Activated CD8-positive, alpha-beta T cell treated with anti-CD3 and anti-CD28 coated beads for 36 hours (primary cell): ENCODE data around the gene ZFYVE19. TPM values are rescaled to one million over a fixed set of nuclear protein-coding genes. Genes with fewer than 3 reads are reported as not detected.

Experiments
- ATAC-seq: fragments of 200-7000 bp; cut with Tn5 transposase; one replicate; pipeline ENCODE4 v1.10.0; 2021; ENCODE audit warnings: mild to moderate bottlenecking, moderate library complexity
- CTCF ChIA-PET: fragments of 350-600 bp; sonication (Branson Sonifier 250); formaldehyde crosslinking; loops from one replicate; lab custom pipeline; 2021; ENCODE audit warnings: antibody characterized with exemption; lab: Charles Lee
- POLR2A ChIA-PET: fragments of 350-600 bp; sonication (Branson Sonifier 250); formaldehyde crosslinking; loops from one replicate; lab custom pipeline; 2021; ENCODE audit warnings: antibody characterized with exemption; lab: Charles Lee
- DNase-seq: peaks from one replicate; pipeline ENCODE4 v3.0.0-alpha.2; 2020
- H3K27ac Mint-ChIP-seq: one replicate; pipeline ENCODE4 v1.8.0; 2021; ENCODE audit warnings: mild to moderate bottlenecking, mixed read lengths
- H3K27me3 Mint-ChIP-seq: one replicate; pipeline ENCODE4 v1.8.0; 2021; ENCODE audit warnings: mixed read lengths
- H3K36me3 Mint-ChIP-seq: one replicate; pipeline ENCODE4 v1.8.0; 2021; ENCODE audit warnings: low read depth, mixed read lengths
- H3K4me1 Mint-ChIP-seq: one replicate; pipeline ENCODE4 v1.8.0; 2021; ENCODE audit warnings: low read depth, mixed read lengths
- H3K4me3 Mint-ChIP-seq: one replicate; pipeline ENCODE4 v1.8.0; 2021; ENCODE audit warnings: mild to moderate bottlenecking, moderate library complexity, mixed read lengths
- H3K9me3 Mint-ChIP-seq: one replicate; pipeline ENCODE4 v1.8.0; 2021; ENCODE audit warnings: mixed read lengths
- CTCF ChIP-seq: fragments of 200-600 bp; IDR thresholded peaks from one replicate; pipeline ENCODE4 v1.8.0; 2022; ENCODE audit warnings: antibody characterized with exemption, mild to moderate bottlenecking
- intact Hi-C: fragments of 100-400 bp; cut with micrococcal nuclease; formaldehyde crosslinking; loops from one replicate; pipeline ENCODE4 v1.10.0; 2022
- total RNA-seq, 2 experiments: library from RNA; stranded (reverse); gene quantifications; one replicate each; pipeline ENCODE4 v1.2.3, GENCODE V29; 2021

Gene ZFYVE19
- total RNA-seq, 2 experiments from 2014 or later: 20.1 to 22.7 TPM

DNA sequence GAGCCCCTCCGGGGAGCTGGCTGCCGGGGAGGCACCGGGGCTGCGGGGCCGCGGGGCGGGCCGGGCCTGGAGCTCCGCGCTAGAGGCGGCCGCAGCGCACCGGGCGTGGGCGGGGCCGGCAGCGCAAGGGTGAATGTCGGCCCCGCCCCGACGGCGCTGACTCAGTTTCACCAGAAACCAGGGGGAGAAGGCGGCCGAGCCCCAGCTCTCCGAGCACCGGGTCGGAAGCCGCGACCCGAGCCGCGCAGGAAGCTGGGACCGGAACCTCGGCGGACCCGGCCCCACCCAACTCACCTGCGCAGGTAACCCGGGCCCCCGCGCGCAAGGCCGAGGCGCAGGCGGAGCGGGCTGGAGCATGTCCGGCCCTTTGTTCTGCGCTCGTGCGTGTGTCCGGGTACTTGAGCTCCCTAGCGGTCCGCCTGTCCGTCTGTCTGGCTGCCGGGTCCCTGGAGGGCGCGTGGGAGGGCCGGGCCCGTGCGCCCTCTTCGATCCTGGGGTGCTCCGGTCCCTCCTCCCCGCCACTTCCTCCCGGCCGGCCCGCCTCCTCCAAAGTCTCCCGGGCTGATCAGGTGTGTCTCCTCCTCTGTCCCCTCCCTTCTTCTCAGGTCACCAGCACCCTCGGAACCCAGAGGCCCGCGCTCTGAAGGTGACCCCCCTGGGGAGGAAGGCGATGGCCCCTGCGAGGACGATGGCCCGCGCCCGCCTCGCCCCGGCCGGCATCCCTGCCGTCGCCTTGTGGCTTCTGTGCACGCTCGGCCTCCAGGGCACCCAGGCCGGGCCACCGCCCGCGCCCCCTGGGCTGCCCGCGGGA, 37.2 kb downstream of the ZFYVE19 start, which contains the start of gene SPINT1:
Gene SPINT1, plus strand, starts transcription at position 164 of the 811 bp plus-strand sequence. Its CDS starts 507 bp downstream, at position 671.
- DNase-seq: peak; percentile 86
- H3K27me3 Mint-ChIP-seq: peaks cover 16% of the 10 kb centered on the region
- peak within 1 kb of the TSS; percentile 84 for H3K4me3 Mint-ChIP-seq
- peaks cover 2% of the 10 kb centered on the region for H3K36me3 Mint-ChIP-seq
- POLR2A ChIA-PET: interaction anchor here (1.1 to 2.9 kb wide), 5 partner anchors 10 to 141 kb away, joined by 3 to 8 read pairs (median 5); partner anchors contain the start of gene VPS18
- H3K27ac Mint-ChIP-seq: no peak within 1 kb of the TSS
- intact Hi-C loops: no loop called here
- ATAC-seq: peak; percentile 86
- no peaks in the 10 kb centered on the region for H3K9me3 Mint-ChIP-seq
- CTCF ChIA-PET: interaction anchor here (1.1 to 6.3 kb wide), 9 partner anchors 14 to 164 kb away, joined by 3 to 65 read pairs (median 6); partner anchors contain the start of genes C15orf62, RHOV and VPS18
- TF ChIP-seq CTCF: no peak
- H3K4me1 Mint-ChIP-seq: peaks cover 11% of the 10 kb centered on the region

GRCh38 chr15:40844696-40845030, 37.8 kb downstream of the ZFYVE19 start:
- H3K27ac Mint-ChIP-seq: no peak overlapping the region
- ChIA-PET CTCF (interaction anchor here (1.4 to 6.3 kb wide), 7 partner anchors 13 to 165 kb away, joined by 3 to 65 read pairs (median 6); partner anchors contain the start of genes RHOV and VPS18), POLR2A (interaction anchor here (1.2 to 2.9 kb wide), 4 partner anchors 10 to 49 kb away, joined by 4 to 8 read pairs (median 6); partner anchors contain the start of gene VPS18)
- peak; percentile 45 for ATAC-seq
- peaks cover 16% of the 10 kb centered on the region for H3K27me3 Mint-ChIP-seq
- DNase-seq: peak; percentile 61
- intact Hi-C loops: no loop called here
- peak overlapping the region; percentile 84 for H3K4me3 Mint-ChIP-seq
- H3K36me3 Mint-ChIP-seq: peaks cover 2% of the 10 kb centered on the region
- no peaks in the 10 kb centered on the region for H3K9me3 Mint-ChIP-seq
- peaks cover 11% of the 10 kb centered on the region for H3K4me1 Mint-ChIP-seq
- TF ChIP-seq CTCF: no peak

DNA sequence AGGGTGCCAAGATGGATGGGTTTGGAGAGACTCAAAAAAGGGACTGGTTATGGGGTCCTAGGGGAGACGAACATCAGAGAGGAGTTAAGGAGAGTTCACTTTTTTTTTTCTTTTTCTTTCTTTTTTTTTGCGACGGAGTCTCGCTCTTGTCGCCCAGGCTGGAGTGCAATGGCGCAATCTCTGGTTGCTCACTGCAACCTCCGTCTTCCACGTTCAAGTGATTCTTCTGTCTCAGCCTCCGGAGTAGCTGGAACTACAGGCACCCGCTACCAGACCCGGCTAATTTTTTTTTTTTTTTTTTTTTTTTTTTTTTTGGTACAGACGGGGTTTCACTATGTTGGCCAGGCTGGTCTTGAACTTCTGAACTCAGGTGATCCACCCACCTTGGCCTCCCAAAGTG, 38.1 kb downstream of the ZFYVE19 start:
- intact Hi-C loops: no loop called here
- H3K27ac Mint-ChIP-seq: no peak overlapping the region
- ATAC-seq (no peak), DNase-seq (no peak)
- peak overlapping the region; percentile 84 for H3K4me3 Mint-ChIP-seq
- TF ChIP-seq CTCF: no peak
- ChIA-PET POLR2A (interaction anchor here (1.2 to 2.9 kb wide), 3 partner anchors 10 to 49 kb away, joined by 5 to 8 read pairs (median 6); partner anchors contain the start of gene VPS18), CTCF (interaction anchor here (1.5 to 6.3 kb wide), 6 partner anchors 13 to 165 kb away, joined by 3 to 65 read pairs (median 6); partner anchors contain the start of gene RHOV)
- peaks cover 16% of the 10 kb centered on the region for H3K27me3 Mint-ChIP-seq
- peaks cover 11% of the 10 kb centered on the region for H3K4me1 Mint-ChIP-seq
- no peaks in the 10 kb centered on the region for H3K9me3 Mint-ChIP-seq
- H3K36me3 Mint-ChIP-seq: peaks cover 2% of the 10 kb centered on the region

- TF ChIP-seq CTCF: no peak
- H3K4me3 Mint-ChIP-seq: peak overlapping the region; percentile 84
- no peak for DNase-seq
- peaks cover 11% of the 10 kb centered on the region for H3K4me1 Mint-ChIP-seq
- no peak overlapping the region for H3K27ac Mint-ChIP-seq
- POLR2A ChIA-PET: interaction anchor here (1.0 to 2.9 kb wide), 2 partner anchors 9 to 27 kb away, joined by 5 to 8 read pairs; no protein-coding TSS in a partner anchor
- no peaks in the 10 kb centered on the region for H3K9me3 Mint-ChIP-seq
- H3K36me3 Mint-ChIP-seq: peaks cover 2% of the 10 kb centered on the region
- CTCF ChIA-PET: interaction anchor here (2.8 to 6.3 kb wide), 3 partner anchors 12 to 58 kb away, joined by 6 to 65 read pairs (median 9); partner anchors contain the start of gene RHOV
- ATAC-seq: no peak
- peaks cover 16% of the 10 kb centered on the region for H3K27me3 Mint-ChIP-seq
- intact Hi-C loops: no loop called here
These were observed 38.8 kb downstream of the ZFYVE19 start for GRCh38 chr15:40845511-40846284.
